Epidermal melanocyte (primary cell): Measurements from ENCODE around the gene AHCYL1.
A peak's percentile ranks its signal among the peaks of the same experiment; 100 is the strongest.

Experiments used
- DNase-seq: peaks from one replicate; pipeline ENCODE4 v3.0.0; 2011; ENCODE audit warnings: low spot score; ENCODE audit not compliant: insufficient read length

Gene AHCYL1

GRCh38 chr1:110034451-110035235 is 50.1 kb downstream of the AHCYL1 start, which contains the start of gene STRIP1:
STRIP1 (plus strand) TSS chr1:110034624; CDS start chr1:110034638, 14 bp downstream.
- DNase-seq = peak; percentile 82

- DNase-seq = no peak
Measured at GRCh38 chr1:110035236-110035752, 50.7 kb downstream of the AHCYL1 start.

DNA sequence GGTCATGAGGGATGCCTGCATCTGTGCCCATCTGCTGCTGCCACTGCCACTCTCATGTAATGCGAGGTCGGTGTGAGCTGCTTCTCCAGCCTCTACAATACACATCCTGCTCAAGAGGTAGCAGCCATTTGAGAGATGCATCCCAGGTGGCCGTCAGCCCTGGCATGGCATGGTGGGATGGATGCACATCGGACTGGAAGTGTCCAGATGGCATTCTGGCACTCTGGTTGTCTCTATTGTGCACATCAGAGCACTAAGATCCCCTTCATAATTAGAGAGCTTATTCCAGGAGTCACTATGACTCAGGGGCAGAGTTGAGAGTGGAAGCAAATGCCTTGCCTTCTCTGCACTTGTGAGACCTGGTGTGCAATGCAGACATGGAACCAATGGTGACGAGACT is 53.7 kb downstream of the AHCYL1 start:
- DNase-seq = no peak

GRCh38 chr1:110039641-110040040 is 55.1 kb downstream of the AHCYL1 start:
- DNase-seq = no peak

GRCh38 chr1:110040548-110040947 is 56.0 kb downstream of the AHCYL1 start:
- no peak for DNase-seq

- DNase-seq = no peak
Measured at GRCh38 chr1:110043016-110043415, 58.5 kb downstream of the AHCYL1 start.

- no peak for DNase-seq
Measured at GRCh38 chr1:110047463-110047862, 62.9 kb downstream of the AHCYL1 start.

DNA sequence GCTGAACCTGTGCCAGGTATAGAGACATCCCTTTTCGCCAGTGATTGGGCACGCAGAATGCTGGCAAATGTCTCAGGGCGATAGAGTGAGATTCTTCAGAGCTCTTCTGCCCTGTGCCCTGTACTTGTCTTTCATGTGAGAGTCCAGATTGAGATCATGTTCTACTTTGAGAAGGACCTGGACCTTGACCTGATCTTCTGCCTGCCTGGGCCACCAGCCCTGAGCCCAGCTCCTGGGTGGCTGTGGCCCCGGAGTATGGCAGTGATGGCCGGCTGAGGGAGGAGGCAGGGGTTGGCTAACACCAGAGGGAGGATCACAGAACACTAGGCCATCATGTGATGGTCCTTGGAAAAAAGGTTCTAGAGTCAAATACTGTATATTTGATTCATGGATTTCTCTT is 63.7 kb downstream of the AHCYL1 start:
- no peak for DNase-seq

DNA sequence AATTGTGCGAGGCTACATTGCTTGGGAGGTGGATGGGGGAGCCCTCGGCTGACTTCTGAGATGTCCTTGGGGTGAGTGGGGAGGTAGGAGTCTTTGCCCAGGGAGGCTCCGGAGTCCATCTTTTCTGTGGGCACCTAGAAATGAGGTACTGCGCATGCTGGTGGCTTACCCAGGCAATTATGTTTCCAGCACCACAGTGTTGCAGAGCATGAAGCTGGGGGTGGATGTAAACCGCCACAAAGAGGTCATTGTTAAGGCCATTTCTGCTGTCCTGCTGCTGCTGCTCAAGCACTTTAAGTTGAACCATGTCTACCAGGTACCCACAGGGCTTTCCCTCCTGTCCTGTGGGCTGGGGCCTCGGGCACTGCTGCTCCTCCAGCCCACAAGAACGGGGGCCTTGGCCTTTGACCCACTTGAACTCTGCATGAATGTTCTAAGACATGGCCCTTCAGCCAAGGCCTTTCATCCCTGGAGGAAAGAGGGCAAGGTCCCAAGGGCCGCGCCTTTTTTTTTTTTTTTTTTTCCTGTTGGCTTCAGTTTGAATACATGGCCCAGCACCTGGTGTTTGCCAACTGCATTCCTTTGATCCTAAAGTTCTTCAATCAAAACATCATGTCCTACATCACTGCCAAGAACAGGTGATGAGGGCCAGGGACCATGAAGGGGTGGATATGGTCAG is 64.5 kb downstream of the AHCYL1 start:
- DNase-seq = no peak

DNA sequence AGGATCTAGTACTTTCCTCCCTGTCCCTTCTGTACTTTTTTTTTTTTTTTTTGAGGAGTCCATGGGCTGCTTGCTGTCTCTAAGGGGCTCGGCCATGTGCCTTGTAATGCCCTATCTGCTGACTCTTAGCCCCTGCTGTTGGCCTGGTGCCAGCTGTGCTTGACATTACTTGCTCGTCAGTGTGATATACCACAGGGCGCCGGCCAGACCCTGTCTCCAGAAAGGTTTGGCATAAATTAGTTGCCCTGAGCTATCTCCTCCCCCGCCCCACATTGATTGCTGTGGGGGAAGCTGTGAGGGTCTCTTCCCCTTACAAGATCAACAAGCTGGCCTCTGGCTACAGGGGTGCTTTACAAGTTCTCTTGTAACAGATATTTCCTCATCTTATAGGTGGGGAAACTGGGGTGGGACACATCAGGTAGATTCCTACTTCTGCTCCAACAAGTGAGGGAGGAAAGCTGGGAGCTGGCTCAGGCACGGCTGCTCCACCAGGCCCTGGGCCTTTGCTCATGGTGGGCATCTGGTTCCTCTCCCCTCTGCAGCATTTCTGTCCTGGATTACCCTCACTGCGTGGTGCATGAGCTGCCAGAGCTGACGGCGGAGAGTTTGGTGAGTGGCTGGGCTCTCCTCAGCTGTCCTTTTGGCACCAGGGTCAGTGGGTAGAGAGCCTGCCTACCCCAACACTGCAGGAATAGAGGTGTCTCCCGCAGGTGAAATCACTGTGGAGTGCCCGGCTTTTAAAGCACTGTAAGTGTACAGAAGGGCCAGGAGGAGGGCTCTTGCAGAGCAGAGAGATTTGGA is 65.4 kb downstream of the AHCYL1 start:
- no peak for DNase-seq

DNA sequence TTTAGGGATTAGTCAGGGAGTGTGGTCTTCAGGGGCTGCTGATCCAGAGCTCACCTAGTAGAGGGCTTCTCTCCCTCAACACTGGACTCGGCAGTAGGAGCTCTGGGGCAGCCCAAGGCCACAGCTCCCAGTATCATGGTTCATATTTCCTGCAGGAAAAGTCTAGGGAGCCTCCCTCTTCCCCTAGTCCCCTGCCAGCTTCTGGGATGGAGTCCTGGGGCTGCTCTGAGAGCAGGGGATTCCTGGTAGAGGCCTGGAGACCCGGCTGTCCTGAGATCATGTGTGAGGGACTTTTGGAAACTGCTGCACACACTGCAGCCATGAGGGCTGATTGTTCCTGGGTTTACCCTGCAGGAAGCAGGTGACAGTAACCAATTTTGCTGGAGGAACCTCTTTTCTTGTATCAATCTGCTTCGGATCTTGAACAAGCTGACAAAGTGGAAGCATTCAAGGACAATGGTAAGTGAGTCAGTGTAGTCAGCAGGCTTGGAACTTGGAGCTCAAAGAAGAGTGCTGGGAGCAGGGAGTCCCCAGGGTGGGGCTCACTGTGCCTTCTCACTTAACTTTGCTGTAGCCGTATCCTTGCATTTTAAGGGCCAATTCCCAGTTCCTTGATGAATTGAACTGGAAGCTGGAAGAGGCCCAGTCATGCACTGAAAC is 66.2 kb downstream of the AHCYL1 start:
- DNase-seq = no peak

GRCh38 chr1:110051262-110051648 is 66.7 kb downstream of the AHCYL1 start:
- DNase-seq = no peak

DNA sequence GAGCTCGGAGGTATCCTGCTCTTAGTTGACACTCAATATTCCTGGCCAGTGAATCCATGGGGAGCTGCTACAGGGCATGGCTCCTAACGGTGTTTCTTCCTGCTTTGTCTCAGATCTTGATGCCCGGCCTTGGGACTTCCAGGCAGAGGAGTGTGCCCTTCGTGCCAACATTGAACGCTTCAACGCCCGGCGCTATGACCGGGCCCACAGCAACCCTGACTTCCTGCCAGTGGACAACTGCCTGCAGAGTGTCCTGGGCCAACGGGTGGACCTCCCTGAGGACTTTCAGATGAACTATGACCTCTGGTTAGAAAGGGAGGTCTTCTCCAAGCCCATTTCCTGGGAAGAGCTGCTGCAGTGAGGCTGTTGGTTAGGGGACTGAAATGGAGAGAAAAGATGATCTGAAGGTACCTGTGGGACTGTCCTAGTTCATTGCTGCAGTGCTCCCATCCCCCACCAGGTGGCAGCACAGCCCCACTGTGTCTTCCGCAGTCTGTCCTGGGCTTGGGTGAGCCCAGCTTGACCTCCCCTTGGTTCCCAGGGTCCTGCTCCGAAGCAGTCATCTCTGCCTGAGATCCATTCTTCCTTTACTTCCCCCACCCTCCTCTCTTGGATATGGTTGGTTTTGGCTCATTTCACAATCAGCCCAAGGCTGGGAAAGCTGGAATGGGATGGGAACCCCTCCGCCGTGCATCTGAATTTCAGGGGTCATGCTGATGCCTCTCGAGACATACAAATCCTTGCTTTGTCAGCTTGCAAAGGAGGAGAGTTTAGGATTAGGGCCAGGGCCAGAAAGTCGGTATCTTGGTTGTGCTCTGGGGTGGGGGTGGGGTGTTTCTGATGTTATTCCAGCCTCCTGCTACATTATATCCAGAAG is 69.2 kb downstream of the AHCYL1 start:
- DNase-seq = peak; percentile 57

DNA sequence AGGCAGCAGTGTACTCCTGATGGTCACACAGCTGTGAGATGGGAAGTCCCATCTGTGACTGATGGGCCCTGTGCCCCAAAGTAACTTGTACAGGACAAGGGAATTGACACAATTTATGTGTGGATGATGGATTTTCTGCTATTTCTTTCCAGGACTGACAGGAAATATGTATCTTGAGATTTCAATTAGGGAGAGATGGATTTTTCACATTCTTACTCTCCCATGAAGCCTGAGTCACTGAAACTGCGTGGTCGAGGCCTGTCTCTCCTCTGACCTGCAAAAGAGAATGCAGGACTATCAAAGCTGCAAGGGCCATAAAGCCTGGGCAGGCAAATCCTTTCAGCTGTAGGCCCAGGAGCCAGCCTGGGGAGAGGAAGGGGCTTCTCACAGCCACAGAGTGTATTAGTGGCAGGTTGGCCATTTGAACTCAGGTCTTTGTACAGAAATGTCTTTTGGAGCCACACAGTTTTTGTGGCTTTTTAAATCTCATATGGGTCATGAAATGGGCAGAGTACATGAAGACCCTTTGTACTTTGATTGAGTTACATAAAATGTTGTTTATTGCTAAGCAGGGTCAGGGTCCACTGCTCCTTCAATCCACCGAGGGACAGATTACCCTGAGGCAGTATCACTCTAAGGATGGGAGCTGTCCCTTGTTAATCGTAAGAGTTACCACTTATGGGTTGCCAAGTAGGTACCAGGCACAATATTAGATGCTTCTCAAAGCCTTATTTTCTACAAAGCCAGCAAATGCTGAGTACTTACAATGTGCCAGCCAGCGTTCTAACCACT is 71.1 kb downstream of the AHCYL1 start:
- DNase-seq = no peak

- no peak for DNase-seq
Measured at GRCh38 chr1:110056285-110056683, 71.7 kb downstream of the AHCYL1 start.

DNA sequence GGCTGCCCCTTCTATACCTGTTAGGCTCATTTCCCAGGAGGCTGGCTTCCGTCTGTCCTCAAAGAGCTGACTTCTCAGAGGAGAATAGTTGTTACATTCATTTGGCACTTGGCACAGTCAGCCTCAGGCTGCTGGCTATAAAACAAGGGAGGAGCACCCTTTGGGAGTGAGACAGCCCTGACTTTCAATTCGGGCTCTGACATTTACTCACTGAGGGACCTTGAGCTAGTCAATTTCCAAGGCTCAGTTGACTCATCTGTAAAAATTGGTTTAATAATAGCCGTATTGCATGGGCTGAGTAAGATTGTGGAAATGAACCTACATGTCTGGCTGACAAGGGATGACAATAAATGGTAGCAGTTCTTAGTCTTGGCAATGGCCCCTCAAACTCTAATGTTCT is 72.2 kb downstream of the AHCYL1 start:
- no peak for DNase-seq

GRCh38 chr1:110057963-110058518 is 73.5 kb downstream of the AHCYL1 start:
- DNase-seq = no peak

DNA sequence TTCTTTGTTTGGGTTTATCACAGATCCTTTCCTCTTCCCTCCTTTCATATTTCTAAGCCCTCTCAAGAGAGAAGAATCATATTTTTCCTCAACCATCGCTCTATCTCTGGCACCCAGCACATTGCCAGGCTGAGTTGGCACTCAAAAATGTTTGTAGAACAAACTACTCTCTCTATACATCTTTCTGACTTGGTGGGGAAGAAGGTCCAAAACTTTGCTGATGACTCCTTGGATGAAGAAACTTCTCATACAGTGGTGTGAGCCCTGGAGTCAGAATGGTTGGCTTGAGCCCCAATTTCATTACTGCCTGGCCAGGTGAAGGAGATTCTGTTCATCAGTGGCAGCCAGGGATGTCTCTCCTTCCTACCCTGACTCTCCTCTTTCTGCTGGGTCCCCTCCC is 74.0 kb downstream of the AHCYL1 start:
- DNase-seq = no peak
